Measurements from ENCODE around the gene MED12L.

The MED12L gene

GRCh38 chr3:151275091-151275490 is 189.6 kb downstream of the MED12L start:
- TF ChIP-seq EZH2phosphoT487 (IDR thresholded peaks at IDR 0.05; ENCODE audit: low read length) (no peak), EZH2 (optimal IDR thresholded peaks at IDR 0.05; ENCODE audit: low read depth, low read length) (no peak)
- TF ChIP-seq, protein P1, sequence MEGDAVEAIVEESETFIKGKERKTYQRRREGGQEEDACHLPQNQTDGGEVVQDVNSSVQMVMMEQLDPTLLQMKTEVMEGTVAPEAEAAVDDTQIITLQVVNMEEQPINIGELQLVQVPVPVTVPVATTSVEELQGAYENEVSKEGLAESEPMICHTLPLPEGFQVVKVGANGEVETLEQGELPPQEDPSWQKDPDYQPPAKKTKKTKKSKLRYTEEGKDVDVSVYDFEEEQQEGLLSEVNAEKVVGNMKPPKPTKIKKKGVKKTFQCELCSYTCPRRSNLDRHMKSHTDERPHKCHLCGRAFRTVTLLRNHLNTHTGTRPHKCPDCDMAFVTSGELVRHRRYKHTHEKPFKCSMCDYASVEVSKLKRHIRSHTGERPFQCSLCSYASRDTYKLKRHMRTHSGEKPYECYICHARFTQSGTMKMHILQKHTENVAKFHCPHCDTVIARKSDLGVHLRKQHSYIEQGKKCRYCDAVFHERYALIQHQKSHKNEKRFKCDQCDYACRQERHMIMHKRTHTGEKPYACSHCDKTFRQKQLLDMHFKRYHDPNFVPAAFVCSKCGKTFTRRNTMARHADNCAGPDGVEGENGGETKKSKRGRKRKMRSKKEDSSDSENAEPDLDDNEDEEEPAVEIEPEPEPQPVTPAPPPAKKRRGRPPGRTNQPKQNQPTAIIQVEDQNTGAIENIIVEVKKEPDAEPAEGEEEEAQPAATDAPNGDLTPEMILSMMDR (IDR thresholded peaks at IDR 0.05; ENCODE audit: low read length): no peak
- Histone ChIP-seq H3K9me3 (replicated peaks; ENCODE audit: insufficient read depth, low read length) (no peaks in the 10 kb centered on the region), H3F3A (ENCODE audit: insufficient read depth, low read length) (no peaks in the 10 kb centered on the region), H3K27me3 (replicated peaks; ENCODE audit: insufficient read depth, low read length) (no peaks in the 10 kb centered on the region), H3K36me3 (replicated peaks; ENCODE audit: insufficient read depth, low read length) (no peaks in the 10 kb centered on the region), H3K4me3 (ENCODE audit: low read length) (no peak overlapping the region), H3K4me2 (ENCODE audit: low read depth, low read length) (no peak overlapping the region), H4K20me1 (ENCODE audit: insufficient read depth, low read length) (no peaks in the 10 kb centered on the region), H2AFZ (ENCODE audit: low read length) (no peak overlapping the region), H3K4me1 (ENCODE audit: low read length) (no peaks in the 10 kb centered on the region), H3K9ac (ENCODE audit: low read length) (no peak overlapping the region), H3K27ac (ENCODE audit: low read length) (no peak overlapping the region), H3K79me2 (ENCODE audit: low read length) (no peaks in the 10 kb centered on the region), H3K9me2 (replicated peaks; ENCODE audit: insufficient read depth, low read length) (no peaks in the 10 kb centered on the region)
- no peak for DNase-seq

DNA sequence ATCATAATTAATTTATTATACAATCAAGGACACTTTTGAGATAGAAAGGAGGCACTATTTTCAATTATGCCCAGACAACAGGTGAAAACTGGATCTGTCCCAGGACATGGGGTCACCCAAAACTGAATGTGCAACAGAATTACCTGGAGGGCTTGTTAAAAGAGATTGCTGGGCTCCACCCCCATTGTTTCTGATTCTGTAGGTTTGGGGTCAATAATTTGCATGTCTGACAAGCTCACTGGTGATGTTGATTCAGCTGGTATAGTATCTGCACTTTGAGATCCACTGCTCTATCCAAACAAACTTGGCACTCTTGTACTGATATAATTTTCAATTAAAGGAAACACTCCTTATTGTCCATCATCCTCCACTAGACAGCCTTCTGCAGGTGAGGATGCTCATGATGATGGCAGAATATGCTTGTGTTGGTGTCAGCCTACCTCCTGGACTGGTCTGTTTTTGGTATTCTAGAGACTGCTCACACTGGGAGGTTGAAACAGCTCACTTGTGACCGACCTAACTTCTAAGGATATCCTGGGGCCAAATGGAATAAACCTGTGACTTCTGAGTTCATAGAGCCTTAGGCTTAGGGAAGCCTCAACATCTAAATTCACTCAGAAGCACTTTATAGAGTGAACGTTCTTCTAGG is 190.7 kb downstream of the MED12L start:
- Histone ChIP-seq H3K27ac (ENCODE audit: low read length) (no peak overlapping the region), H3K9ac (ENCODE audit: low read length) (no peak overlapping the region), H3K4me2 (ENCODE audit: low read depth, low read length) (no peak overlapping the region), H3F3A (ENCODE audit: insufficient read depth, low read length) (no peaks in the 10 kb centered on the region), H3K79me2 (ENCODE audit: low read length) (no peaks in the 10 kb centered on the region), H2AFZ (ENCODE audit: low read length) (no peak overlapping the region), H3K9me3 (replicated peaks; ENCODE audit: insufficient read depth, low read length) (no peaks in the 10 kb centered on the region), H3K36me3 (replicated peaks; ENCODE audit: insufficient read depth, low read length) (no peaks in the 10 kb centered on the region), H3K27me3 (replicated peaks; ENCODE audit: insufficient read depth, low read length) (no peaks in the 10 kb centered on the region), H3K4me1 (ENCODE audit: low read length) (no peaks in the 10 kb centered on the region), H4K20me1 (ENCODE audit: insufficient read depth, low read length) (no peaks in the 10 kb centered on the region), H3K9me2 (replicated peaks; ENCODE audit: insufficient read depth, low read length) (no peaks in the 10 kb centered on the region), H3K4me3 (ENCODE audit: low read length) (no peak overlapping the region)
- no peak for DNase-seq
- TF ChIP-seq EZH2 (optimal IDR thresholded peaks at IDR 0.05; ENCODE audit: low read depth, low read length) (no peak), EZH2phosphoT487 (IDR thresholded peaks at IDR 0.05; ENCODE audit: low read length) (no peak)
- TF ChIP-seq, protein P1 (IDR thresholded peaks at IDR 0.05; ENCODE audit: low read length): no peak

DNA sequence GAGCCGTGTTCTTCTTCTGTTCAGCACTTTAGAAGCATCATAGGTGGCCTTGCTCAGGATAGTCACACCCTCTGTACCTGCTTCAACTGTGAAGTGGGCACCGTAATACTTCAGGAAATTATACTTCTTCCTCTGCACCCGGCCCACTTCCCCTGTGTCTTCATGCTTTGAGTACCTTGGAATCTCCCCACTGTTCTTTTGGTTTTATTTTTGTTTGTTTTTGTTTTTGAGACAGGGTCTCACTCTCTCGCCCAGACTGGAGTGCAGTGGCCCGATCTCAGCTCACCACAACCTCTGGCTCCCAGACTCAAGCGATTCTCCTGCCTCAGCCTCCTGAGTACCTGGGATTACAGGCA is 191.2 kb downstream of the MED12L start:
- Histone ChIP-seq H3K79me2 (ENCODE audit: low read length) (no peaks in the 10 kb centered on the region), H3K4me3 (ENCODE audit: low read length) (no peak overlapping the region), H3K4me2 (ENCODE audit: low read depth, low read length) (no peak overlapping the region), H2AFZ (ENCODE audit: low read length) (no peak overlapping the region), H3K4me1 (ENCODE audit: low read length) (no peaks in the 10 kb centered on the region), H3K9me3 (replicated peaks; ENCODE audit: insufficient read depth, low read length) (no peaks in the 10 kb centered on the region), H3K36me3 (replicated peaks; ENCODE audit: insufficient read depth, low read length) (no peaks in the 10 kb centered on the region), H3K9me2 (replicated peaks; ENCODE audit: insufficient read depth, low read length) (no peaks in the 10 kb centered on the region), H3F3A (ENCODE audit: insufficient read depth, low read length) (no peaks in the 10 kb centered on the region), H4K20me1 (ENCODE audit: insufficient read depth, low read length) (no peaks in the 10 kb centered on the region), H3K27me3 (replicated peaks; ENCODE audit: insufficient read depth, low read length) (no peaks in the 10 kb centered on the region), H3K9ac (ENCODE audit: low read length) (no peak overlapping the region), H3K27ac (ENCODE audit: low read length) (no peak overlapping the region)
- TF ChIP-seq EZH2 (optimal IDR thresholded peaks at IDR 0.05; ENCODE audit: low read depth, low read length): no peak
- no peak for TF ChIP-seq EZH2phosphoT487 (IDR thresholded peaks at IDR 0.05; ENCODE audit: low read length)
- TF ChIP-seq, protein P1 (IDR thresholded peaks at IDR 0.05; ENCODE audit: low read length): no peak
- DNase-seq: no peak
